Measurements from ENCODE around the gene TUBD1.
"Not testable (repeated sequence)": the region's sequence is repeated elsewhere in the genome, so short reads cannot be mapped to it uniquely, and the experiment has no call there.

The TUBD1 gene

GRCh38 chr17:59851439-59852375, 41.0 kb downstream of the TUBD1 start:
- H3K9me3 ChIP-seq: no peaks in the 10 kb centered on the region
- no peak for TF ChIP-seq CTCF (IDR thresholded peaks at IDR 0.05)
- H3K27ac ChIP-seq: peak overlapping the region; percentile 58 to 72
- DNase-seq: peak; percentile 45 to 68
- no peaks in the 10 kb centered on the region for H3K27me3 ChIP-seq
- intact Hi-C loops (cut with DNase I; ENCODE audit: low total_unique reads): no loop called here
- no peaks in the 10 kb centered on the region for H3K36me3 ChIP-seq
- peak overlapping the region in 1 of 2 donors; percentile 12 for H3K4me3 ChIP-seq
- H3K4me1 ChIP-seq: peaks cover 0 to 74% (median 37%) of the 10 kb centered on the region in 4 donors

GRCh38 chr17:59850311-59850710, 42.4 kb downstream of the TUBD1 start:
- H3K27ac ChIP-seq; H3K4me3 ChIP-seq; H3K36me3 ChIP-seq; H3K27me3 ChIP-seq; intact Hi-C loops (cut with DNase I; ENCODE audit: low total_unique reads); H3K9me3 ChIP-seq: not testable (repeated sequence)
- peak in 1 of 2 donors; percentile 10 for DNase-seq
- peaks cover 0 to 77% (median 47%) of the 10 kb centered on the region in 4 donors for H3K4me1 ChIP-seq

- Histone ChIP-seq H3K4me3 (no peak overlapping the region), H3K36me3 (no peaks in the 10 kb centered on the region), H3K27me3 (no peaks in the 10 kb centered on the region), H3K4me1 (peaks cover 0 to 84% (median 51%) of the 10 kb centered on the region in 4 donors), H3K27ac (peak overlapping the region; percentile 88 to 89), H3K9me3 (no peaks in the 10 kb centered on the region)
- intact Hi-C loops (cut with DNase I; ENCODE audit: low total_unique reads): no loop called here
- peak; percentile 84 to 86 for DNase-seq
- no peak for TF ChIP-seq CTCF (IDR thresholded peaks at IDR 0.05)
These were observed 44.0 kb downstream of the TUBD1 start for GRCh38 chr17:59848778-59849177.

- Histone ChIP-seq H3K4me1 (peaks cover 0 to 84% (median 49%) of the 10 kb centered on the region in 4 donors), H3K36me3 (no peaks in the 10 kb centered on the region), H3K4me3 (no peak overlapping the region), H3K27me3 (no peaks in the 10 kb centered on the region), H3K27ac (peak overlapping the region; percentile 88 to 89), H3K9me3 (no peaks in the 10 kb centered on the region)
- intact Hi-C loops (cut with DNase I; ENCODE audit: low total_unique reads): no loop called here
- DNase-seq: peak in 1 of 2 donors; percentile 55
- no peak for TF ChIP-seq CTCF (IDR thresholded peaks at IDR 0.05)
These were observed 44.4 kb downstream of the TUBD1 start for GRCh38 chr17:59848385-59848668.

GRCh38 chr17:59846394-59847165, 46.2 kb downstream of the TUBD1 start:
- peaks cover 0 to 84% (median 45%) of the 10 kb centered on the region in 4 donors for H3K4me1 ChIP-seq
- no peaks in the 10 kb centered on the region for H3K27me3 ChIP-seq
- no peaks in the 10 kb centered on the region for H3K9me3 ChIP-seq
- DNase-seq: peak; percentile 60 to 77
- H3K27ac ChIP-seq: peak overlapping the region; percentile 88 to 89
- peaks cover 0 to 7% (median 0%) of the 10 kb centered on the region in 3 donors for H3K36me3 ChIP-seq
- no peak for TF ChIP-seq CTCF (IDR thresholded peaks at IDR 0.05)
- H3K4me3 ChIP-seq: peak overlapping the region; percentile 5 to 17
- intact Hi-C loops (cut with DNase I; ENCODE audit: low total_unique reads): no loop called here
